HG03457 (cell line): ENCODE results near the gene CHID1.

Source experiments
- ATAC-seq: cut with Tn5 transposase; IDR thresholded peaks from one replicate; pipeline ENCODE4 v1.9.1; 2021; ENCODE audit warnings: moderate number of reproducible peaks; ENCODE audit not compliant: unreplicated experiment

CHID1 gene

DNA sequence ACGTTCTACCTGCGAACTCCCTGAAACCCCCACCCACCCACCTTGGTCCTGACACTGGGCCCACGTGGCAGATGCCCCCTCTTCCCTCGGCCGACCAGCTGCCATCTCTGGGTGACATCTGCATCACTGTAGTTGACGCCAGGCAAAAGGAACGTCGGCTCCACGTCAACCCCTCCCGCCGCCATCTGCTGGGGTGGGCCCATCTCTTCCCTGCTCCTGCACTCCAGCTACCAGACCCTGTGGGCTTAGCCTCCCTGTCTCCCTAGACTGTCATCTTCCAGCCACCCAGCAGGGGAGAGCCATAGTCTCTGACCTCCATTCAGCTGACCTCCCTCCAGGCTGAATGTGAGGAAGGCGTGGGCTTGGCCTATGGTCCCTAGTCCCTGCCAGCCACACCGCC, 21.4 kb downstream of the CHID1 start:
- ATAC-seq, result no peak

DNA sequence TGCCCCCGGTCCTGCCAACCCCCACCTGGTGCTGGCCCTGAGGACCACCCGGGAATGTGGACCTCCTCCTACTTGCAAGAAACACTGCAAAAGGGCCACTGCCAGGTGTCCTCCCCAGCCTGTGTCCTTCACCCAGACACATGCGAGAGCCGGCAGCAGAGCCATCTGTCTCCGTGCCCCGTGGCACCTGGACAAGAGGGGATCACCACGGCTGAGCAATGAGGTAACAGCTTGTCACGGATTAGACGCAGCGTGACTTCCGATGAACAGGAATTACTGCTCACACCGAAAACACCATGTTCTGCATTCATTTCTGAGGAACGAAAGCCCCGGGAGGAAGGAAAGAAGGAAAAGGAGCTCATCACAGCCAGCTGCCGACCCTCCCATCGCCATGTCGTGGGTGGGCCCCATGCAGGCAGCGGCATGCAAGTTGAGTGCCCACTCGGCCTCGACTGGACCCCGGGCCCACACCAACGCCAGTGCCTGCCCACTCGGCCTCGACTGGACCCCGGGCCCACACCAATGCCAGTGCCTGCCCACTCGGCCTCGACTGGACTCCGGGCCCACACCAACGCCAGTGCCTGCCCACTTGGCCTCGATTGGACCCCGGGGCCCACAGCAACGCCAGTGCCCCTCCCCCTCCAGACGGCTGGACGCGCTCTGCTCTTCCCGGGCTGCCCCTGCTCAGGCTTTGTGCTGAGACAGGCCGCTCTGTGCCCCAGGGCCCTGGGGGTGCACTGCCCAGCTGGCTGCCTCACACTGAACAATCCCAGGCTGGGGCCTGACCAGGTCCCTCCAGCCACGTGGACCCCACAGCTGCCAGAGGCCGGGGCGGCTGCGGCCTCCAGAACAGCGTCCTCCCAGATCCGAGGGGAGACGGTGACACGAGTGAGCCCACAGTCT, 22.0 kb downstream of the CHID1 start:
- no peak for ATAC-seq

DNA sequence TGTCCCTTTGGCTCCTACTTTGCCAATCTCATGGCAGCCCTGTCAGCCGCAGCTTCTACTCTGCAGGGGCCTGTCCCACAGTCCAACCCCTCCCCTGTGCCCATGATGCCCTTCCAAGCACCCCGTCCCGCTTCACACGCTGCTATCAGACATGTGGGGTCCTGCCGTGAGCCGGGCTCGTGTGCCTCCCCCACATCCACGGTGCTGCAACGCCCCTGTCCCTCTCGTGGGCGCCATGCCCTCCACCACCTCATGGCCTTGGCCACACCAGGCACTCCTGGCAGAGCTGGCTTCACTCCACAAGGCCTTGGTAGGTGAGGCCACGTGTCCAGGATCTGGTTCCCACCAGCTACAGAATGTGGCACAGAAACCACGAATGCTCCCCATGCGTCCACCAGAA, 23.0 kb downstream of the CHID1 start:
- ATAC-seq, result no peak

DNA sequence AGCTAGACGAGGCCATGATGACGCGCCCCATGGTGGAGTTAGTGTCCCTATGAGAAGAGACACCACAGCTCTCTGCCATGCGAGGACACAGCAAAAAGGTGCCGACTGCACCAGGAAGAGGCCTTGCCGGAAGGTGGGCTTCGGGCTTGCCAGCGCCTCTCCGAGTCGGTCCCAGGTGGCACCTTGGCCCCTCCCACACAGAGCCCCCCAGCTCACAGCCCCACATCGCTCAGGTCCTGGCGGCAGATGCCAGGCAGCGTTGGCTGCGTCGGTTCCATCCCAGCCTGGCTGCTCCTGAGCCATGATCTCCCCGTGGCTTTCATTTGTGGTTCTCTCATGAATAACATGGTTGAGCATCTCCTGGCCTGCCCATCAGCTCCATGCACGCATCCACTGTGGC, 24.0 kb downstream of the CHID1 start:
- ATAC-seq, result no peak

DNA sequence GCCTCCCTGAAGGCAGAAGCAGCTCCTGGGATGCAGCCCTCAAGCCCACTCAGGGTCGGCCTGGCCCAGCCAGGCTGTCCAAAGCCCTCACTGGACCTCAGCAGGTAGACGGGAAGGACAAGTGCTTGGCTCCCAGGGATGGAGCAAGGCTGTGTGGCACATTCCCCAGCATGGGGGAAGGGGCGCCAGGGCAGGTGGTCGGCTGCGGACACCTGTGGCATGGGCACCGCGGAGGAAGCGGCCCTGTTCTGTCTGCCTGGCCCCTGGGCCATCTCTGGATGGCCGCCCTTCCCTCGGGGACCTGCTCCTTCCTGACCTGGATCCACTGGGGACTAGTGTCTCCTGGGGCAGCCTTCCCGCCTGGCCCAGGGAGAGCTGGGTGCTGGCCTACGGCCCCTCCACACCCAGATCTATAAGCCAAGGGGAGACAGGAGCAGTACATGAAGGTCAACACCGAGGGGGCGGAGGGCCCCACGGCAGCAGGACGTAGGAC, 26.0 kb downstream of the CHID1 start:
- ATAC-seq, result no peak

DNA sequence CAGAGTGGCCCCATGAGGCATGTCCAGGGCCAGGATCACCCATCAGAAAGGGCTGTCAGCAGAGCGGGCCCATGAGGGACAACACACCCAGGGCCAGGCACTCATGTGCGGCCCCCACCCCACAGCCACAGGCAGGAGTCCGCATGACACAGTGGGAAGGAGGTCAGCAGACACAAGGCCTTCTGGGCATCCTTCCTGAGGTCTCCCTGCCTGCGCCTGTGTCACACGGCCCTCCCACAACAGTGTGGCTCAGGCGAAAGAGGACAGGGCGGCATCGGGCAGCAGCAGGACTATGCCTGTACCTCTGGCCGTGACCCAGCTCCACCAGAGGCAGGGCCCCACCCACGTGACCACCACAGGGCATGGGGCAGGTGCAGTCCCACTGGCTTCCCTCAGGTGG, 27.1 kb downstream of the CHID1 start:
- ATAC-seq, result no peak

DNA sequence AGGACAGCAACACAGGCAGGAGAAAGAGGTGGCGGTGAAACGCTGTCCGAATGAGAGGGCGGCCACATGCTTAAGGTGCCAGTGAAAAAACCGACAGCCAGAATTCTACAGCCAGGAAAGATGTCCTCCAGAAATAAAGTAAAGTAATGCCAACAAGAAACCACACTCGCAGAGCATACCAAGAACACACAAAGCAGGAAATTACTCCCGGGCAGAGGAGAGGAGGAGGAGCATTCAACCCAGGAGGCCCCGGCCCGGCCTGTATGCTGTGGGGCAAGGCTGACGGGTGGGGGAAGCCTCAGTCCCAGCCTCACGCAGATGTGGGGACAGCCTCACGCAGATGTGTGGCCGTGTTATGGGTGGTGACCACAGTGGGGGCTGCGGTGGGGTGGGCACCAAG, 28.0 kb downstream of the CHID1 start:
- no peak for ATAC-seq

DNA sequence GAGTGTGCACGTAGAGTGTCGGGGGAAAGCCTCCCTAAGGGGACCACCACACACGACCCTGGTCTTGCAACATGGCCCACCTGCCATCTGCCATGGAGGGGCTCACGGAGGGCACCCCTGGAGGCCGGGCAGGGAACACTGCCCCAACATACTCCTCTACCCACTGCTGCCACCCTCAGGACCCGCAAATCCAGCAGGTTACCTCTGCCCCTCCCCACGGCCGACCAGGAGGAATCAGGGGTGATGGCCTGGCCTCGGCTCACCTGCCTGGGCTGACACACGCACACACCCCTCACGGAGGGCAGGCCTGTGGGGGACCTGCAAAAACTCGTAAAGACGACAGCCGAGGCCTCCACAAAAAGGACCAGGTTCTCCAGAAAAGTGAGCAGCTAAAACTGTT, 30.2 kb downstream of the CHID1 start:
- no peak for ATAC-seq

DNA sequence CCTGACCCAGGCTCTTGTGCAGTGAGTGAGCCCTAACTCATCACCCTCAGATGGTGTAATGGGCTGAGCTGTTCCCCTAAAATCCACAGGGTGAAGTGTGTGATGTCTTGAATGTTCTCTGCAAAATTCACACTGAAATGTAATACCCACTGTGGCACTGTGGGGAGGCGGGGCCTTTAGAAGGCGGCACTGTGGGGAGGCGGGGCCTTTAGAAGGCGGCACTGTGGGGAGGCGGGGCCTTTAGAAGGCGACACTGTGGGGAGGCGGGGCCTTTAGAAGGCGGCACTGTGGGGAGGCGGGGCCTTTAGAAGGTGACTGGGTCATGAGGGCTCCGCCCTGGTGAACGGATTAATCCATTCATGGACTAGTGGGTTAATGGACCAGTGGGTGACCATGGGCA, 33.0 kb downstream of the CHID1 start:
- ATAC-seq, result no peak

DNA sequence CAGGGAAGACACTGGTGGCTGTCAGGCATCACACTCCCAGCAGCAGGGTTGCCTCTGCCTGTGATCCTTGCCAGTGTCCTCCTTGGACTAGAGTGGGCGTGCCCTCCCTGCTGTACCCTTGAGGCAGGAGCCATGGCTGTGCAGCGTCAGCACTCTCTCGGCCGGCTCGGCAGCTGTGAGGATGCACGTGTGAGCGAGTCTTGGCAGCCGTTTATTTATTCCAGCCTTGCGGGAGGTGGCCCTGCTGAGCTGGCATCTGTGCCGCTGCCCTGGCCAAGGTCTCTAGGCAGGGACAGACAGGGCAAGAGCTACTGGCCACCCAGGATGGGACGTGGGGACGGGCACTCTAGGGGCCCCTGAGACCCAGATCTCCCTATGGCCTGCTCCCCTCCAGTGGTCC, 34.1 kb downstream of the CHID1 start:
- no peak for ATAC-seq

DNA sequence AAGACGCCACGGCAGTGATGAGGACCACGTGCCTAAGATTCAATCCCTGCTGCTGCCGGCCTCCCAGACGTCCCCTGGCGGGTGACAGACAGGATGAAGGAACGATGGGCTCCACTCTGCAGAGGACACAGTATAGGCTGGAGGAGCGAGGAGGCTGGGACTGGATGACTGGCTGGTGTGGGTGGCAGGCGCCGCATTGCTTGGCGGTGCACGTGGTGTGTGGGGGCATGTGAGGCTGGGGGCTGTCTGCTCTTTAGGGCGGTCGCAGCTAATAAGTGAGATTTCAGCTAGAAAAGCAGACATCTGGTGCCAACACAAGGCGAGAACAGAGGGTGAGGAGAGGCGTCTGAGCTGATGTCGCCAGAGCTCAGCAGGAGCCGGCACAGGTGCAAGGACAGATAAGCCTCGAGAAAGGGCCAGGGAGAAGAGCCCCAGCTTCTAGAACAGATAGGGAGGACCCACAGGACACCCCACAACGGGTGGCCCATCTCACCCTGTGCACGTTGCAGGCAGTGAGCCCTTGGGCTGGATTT, 34.8 kb downstream of the CHID1 start:
- no peak for ATAC-seq

DNA sequence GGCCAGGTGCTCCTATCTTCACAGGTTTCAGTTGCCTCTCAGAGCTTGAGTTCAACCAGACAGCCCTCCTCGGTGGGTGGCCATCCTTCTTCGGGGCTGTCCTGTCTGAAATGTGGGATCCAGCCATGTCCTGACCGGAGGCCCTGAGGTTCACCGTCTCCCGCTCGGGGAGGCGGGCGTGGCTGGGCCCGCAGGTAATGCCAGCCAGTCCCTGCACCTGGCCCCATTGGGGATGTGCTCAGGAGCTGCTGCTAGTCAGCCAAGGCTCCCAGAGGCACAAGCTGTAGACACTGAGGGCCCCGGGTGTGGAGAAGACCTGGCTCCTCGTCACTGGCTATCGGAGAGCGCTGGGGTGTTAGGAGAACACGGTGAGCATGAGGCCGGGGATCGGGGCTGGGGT, 35.4 kb downstream of the CHID1 start:
- ATAC-seq, result no peak

DNA sequence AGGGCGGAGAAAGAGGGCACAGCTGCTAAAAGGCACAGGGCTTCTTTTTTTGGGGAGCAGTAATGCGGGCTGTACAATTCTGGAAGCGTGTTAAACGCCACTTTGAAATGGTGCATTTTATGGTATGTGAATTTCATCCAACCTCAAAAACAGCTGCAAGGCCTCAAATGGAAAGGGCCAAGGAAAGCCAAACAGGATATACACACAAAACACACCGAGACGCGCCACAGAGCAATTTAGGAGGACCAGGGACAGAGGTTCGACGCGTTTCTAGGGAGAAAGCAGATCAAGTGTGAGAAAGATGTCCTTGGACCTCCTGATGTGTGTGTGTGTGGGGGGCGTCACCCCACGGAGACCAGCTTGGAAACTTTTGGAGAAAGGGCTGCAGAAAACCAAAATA, 36.9 kb downstream of the CHID1 start:
- ATAC-seq, result no peak

DNA sequence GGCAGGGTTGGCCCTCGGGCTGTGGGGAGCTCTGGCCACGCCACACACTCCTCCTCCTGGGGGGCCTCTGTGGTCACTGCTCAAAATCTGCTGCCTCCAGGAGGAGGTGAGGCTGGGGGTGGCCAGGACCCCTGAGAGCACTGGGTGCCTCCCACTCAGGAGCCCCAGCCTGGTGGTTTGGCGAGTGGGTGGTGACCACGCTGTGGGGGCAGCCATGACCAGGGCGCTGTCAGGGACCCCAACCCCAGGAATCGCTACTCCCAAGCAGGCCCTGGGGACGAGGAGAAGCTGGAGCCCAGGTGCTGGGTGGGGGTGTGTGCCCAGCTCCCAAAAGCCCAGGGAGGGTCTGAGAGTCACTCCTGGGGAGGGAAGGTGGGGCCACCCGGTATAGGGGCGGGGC, 37.8 kb downstream of the CHID1 start:
- no peak for ATAC-seq

DNA sequence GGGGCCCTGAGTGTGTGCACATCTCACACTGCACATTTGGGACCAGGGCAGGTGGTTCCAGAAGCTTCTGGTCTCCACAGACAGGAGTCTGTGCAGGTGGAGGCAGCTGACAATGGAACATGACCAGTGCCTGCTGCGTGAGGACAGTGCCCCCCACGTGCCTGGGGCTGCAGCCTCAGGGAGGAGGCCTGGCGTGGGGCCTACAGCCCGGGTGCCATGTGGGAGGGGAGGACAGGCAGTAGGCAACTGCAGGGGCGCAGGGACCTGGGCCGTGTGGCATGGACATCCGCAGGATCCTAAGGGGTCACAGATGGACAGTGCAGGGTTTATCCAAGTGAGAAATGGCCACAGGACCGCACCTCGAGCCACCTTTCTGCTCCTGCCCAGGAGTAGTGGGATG, 39.1 kb downstream of the CHID1 start:
- ATAC-seq, result no peak

DNA sequence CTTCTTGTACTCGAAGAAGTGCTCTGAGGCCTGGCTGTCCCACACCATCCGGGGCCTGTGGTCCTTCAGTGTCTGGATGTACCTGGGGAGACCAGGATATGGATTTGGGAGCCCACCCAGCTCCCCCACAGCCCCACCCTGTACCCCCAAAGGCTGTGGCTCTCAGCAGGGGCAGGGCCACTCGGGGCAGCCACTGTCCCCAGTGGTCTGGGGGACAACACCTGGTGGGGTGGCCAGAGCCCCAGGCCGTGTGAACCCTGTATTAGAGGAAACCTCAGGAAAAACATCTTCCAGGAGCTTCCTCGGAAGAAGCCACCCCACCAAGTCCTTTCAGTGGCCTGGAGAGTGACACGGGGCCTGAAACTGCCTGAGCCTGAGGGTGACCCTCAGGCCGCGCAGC, 40.2 kb downstream of the CHID1 start:
- ATAC-seq, result no peak

DNA sequence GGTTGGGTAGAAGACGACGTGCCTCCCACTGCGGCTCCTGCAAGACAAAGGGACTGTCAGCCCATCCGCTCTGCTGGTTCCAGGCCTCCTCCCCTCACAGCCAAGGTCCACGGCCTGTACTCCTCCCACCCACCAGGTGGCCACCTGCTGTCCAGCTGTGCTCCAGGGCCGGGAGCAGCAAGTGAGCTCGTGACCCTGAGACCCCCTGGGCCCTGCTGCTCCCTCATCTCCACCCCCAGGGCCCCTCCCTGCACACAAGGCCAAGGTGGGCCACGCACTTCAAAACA, 40.5 kb downstream of the CHID1 start:
- no peak for ATAC-seq

DNA sequence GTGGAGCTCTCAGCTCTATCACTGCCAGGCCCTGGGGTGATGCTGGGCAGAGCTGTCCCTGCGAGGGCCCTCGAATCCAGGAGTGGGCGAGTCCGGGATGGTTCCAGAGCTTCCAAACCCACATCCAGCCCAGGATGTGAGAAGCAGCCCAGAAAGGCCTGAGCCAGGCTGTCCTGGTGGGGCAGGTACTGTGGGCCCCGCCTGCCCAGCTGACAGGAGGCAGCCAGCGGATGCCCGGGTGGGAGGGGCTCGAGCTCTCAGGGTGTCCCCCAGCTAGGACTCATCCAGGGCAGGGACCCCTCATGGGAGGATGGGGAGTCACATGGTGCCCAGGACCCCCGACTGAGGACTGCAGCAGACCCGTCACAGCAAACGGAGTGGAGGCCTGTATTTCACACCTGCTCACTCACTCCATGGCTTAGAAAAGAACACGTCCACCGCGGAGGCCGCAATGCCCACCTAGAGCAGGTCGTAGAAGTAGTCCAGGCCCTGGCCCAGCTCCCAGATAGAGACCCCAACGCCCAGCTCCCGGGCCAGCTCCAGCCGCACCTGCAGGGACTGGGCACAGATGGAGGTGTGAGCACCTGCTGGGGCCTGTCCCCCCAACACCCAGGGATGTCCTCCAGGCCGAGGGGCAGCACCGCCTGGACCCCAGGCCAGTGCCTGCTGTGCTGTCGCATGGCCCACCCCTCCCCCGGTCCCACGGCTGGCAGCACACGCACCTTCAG, 41.0 kb downstream of the CHID1 start:
- ATAC-seq, result no peak

DNA sequence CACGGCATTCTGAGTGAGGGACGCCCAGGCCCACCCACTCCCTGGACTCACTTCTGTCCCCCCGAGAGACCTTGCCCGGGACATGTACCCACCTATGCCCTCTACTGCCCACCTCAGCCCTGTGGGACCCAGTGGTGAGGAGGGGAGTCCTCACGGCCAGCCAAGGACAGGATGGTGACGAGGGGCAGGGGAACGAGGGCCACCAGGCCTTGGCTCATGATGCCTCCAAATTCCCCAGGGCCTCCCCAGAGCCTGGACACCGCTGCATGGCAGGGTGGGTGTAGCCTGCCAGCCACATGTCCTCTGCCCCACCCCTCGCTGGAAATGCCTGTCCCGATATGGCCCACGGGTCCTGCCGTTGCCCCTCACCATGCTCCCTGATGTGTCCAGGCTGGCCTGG, 41.8 kb downstream of the CHID1 start:
- no peak for ATAC-seq

DNA sequence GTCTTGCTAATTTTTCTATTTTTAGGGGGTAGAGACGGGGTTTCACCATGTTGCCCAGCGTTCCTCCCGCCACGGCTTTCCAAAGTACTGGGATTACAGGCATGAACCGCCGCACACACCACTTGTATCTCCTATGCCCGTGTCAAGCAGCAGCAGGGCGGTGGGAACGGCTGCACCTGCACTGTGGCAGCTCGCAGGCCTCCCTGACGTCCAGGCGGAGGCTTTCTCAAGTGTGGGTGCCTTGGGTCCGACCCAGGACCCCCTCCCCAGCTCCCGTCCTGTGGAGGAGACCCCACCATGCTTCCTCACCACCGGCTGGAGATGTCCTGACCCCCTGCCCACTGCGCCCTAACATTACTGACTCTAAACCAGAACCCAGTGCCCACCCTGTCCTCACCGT, 42.2 kb downstream of the CHID1 start:
- ATAC-seq, result no peak

DNA sequence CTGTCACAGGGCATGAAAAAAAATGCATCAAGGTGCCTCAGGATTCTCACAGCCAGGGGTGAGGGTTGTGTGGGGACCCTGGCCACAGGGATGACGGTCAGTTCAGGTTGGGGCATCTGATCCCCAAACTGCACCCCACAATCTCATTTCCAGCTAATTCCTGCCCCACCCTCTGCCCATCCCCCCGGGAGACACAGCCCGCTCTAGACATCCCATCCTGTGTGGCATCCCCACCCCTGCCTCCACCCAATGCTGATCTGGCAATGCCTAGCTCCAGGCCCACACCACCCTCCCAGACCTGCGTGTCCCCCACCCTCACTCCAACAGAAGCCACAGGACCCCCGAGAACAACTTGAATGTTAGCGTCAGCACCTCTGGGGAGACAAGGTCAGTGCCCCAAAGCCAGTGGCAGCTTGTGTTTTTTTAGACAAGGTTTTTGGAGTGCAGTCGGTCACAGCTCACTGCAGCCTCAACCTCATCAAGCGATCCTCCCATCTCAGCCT, 42.7 kb downstream of the CHID1 start:
- no peak for ATAC-seq

DNA sequence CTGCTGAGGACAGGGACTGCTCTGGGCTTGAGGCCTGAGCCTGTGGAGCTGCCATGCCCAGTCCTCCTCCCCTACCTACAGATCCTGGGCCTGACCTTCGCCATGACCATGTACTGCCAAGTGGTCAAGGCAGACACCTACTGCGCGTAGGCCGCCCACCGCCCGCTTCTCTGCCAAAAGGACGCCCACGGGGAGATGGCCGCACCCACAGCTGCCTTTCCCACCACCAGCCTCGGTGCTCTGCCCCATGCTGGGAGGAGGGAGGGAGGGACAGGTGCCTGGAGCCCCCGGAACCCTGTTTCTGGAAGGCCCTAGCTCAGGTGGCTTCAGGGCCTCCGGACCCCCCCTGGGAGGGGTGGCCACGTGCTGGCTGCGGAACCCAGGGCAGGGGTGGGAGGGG, 44.1 kb downstream of the CHID1 start:
- ATAC-seq, result no peak
